ENCODE results near the gene SNX25.

The SNX25 gene

GRCh38 chr4:185370268-185370949 is 161.0 kb downstream of the SNX25 start:
- in situ Hi-C loops (cut with MboI; ENCODE audit: low sequenced_read_pairs), result no loop called here

- in situ Hi-C loops (cut with MboI; ENCODE audit: low sequenced_read_pairs), result no loop called here
Measured at GRCh38 chr4:185371702-185372101, 162.3 kb downstream of the SNX25 start.

- in situ Hi-C loops (cut with MboI; ENCODE audit: low sequenced_read_pairs), result no loop called here
Measured at GRCh38 chr4:185374027-185374426, 164.6 kb downstream of the SNX25 start.

GRCh38 chr4:185374573-185374972 is 165.2 kb downstream of the SNX25 start:
- in situ Hi-C loops (cut with MboI; ENCODE audit: low sequenced_read_pairs), result no loop called here

- in situ Hi-C loops (cut with MboI; ENCODE audit: low sequenced_read_pairs), result no loop called here
Measured at GRCh38 chr4:185378264-185378663, 168.9 kb downstream of the SNX25 start.

GRCh38 chr4:185379326-185380295 is 170.2 kb downstream of the SNX25 start:
- in situ Hi-C loops (cut with MboI; ENCODE audit: low sequenced_read_pairs), result no loop called here

- in situ Hi-C loops (cut with MboI; ENCODE audit: low sequenced_read_pairs), result no loop called here
Measured at GRCh38 chr4:185380320-185380719, 170.9 kb downstream of the SNX25 start.

GRCh38 chr4:185381288-185382196 is 172.1 kb downstream of the SNX25 start:
- in situ Hi-C loops (cut with MboI; ENCODE audit: low sequenced_read_pairs), result no loop called here

GRCh38 chr4:185382754-185383153 is 173.4 kb downstream of the SNX25 start:
- in situ Hi-C loops (cut with MboI; ENCODE audit: low sequenced_read_pairs), result no loop called here

GRCh38 chr4:185383451-185383850 is 174.1 kb downstream of the SNX25 start:
- in situ Hi-C loops (cut with MboI; ENCODE audit: low sequenced_read_pairs), result no loop called here

- in situ Hi-C loops (cut with MboI; ENCODE audit: low sequenced_read_pairs), result no loop called here
Measured at GRCh38 chr4:185384061-185384460, 174.7 kb downstream of the SNX25 start.

- in situ Hi-C loops (cut with MboI; ENCODE audit: low sequenced_read_pairs), result no loop called here
Measured at GRCh38 chr4:185384930-185385331, 175.5 kb downstream of the SNX25 start.

GRCh38 chr4:185387957-185388356 is 178.6 kb downstream of the SNX25 start:
- in situ Hi-C loops (cut with MboI; ENCODE audit: low sequenced_read_pairs), result no loop called here

GRCh38 chr4:185390941-185391340 is 181.5 kb downstream of the SNX25 start:
- in situ Hi-C loops (cut with MboI; ENCODE audit: low sequenced_read_pairs), result no loop called here

GRCh38 chr4:185392156-185392555 is 182.8 kb downstream of the SNX25 start:
- in situ Hi-C loops (cut with MboI; ENCODE audit: low sequenced_read_pairs), result no loop called here

GRCh38 chr4:185394568-185395237 is 185.3 kb downstream of the SNX25 start:
- in situ Hi-C loops (cut with MboI; ENCODE audit: low sequenced_read_pairs), result no loop called here

- in situ Hi-C loops (cut with MboI; ENCODE audit: low sequenced_read_pairs), result no loop called here
Measured at GRCh38 chr4:185395238-185395955, 186.0 kb downstream of the SNX25 start, which contains the start of gene LRP2BP. LRP2BP (minus strand) TSS chr4:185395924; CDS start chr4:185378186, 17,738 bp downstream.

- in situ Hi-C loops (cut with MboI; ENCODE audit: low sequenced_read_pairs), result no loop called here
Measured at GRCh38 chr4:185395956-185396723, 186.7 kb downstream of the SNX25 start.
